ENCODE results near the gene KDM4B. TPM values are rescaled to one million over a fixed set of nuclear protein-coding genes. Genes with fewer than 3 reads are reported as not detected.

KDM4B gene
- total RNA-seq, 1 experiment from 2014 or later, result 43.7 TPM

GRCh38 chr19:5156231-5156986 lies 187.5 kb downstream of the KDM4B start:
- no peaks in the 10 kb centered on the region for H3K4me1 ChIP-seq (ENCODE audit: insufficient read depth, low read length)
- TF ChIP-seq CTCF (conservative IDR thresholded peaks at IDR 0.05), result no peak
- Mint-ChIP-seq H3K9me3 (peaks cover 23 to 25% of the 10 kb centered on the region in 2 experiments), H3K4me3 (no peak overlapping the region), H3K4me1 (peaks cover 18 to 50% of the 10 kb centered on the region in 2 experiments), H3K27me3 (ENCODE audit: low read depth) (peaks cover 22% of the 10 kb centered on the region), H3K27ac (peak overlapping the region in 2 of 3 experiments; percentile 70 to 88; a peak in 4 of 7 replicates), H3K36me3 (ENCODE audit: insufficient read depth in 1 of 3, low read depth in 3 of 3) (peaks cover 12 to 33% (median 18%) of the 10 kb centered on the region in 3 experiments)
- H2BK12ac ChIP-seq (ENCODE audit: insufficient read length, low read depth, low read length), result no peak overlapping the region
- H3K23me2 ChIP-seq (ENCODE audit: insufficient read length, low read depth, low read length, poor library complexity, severe bottlenecking), result no peaks in the 10 kb centered on the region
- H3K79me2 ChIP-seq (ENCODE audit: insufficient read depth, low read length), result no peaks in the 10 kb centered on the region
- H4K91ac ChIP-seq (ENCODE audit: insufficient read length, low read depth, low read length), result no peak overlapping the region
- whole genome bisulfite sequencing (ENCODE audit: extremely low coverage, insufficient read length, low lambda C conversion rate), result no CpG with 5 or more reads among the region's 23 CpGs
- no peak overlapping the region for H3K18ac ChIP-seq (ENCODE audit: insufficient read length, low read depth, low read length)
- H3K4me2 ChIP-seq (ENCODE audit: insufficient read depth, insufficient read length, low read length), result no peak overlapping the region
- no peak overlapping the region for H3K9ac ChIP-seq (ENCODE audit: extremely low read depth, insufficient read length, low read length)
- no peaks in the 10 kb centered on the region for H3K27me3 ChIP-seq (ENCODE audit: insufficient read depth, low read length)
- H3K9me3 ChIP-seq (ENCODE audit: control insufficient read depth, low read depth, low read length), result no peaks in the 10 kb centered on the region
- H2BK20ac ChIP-seq (ENCODE audit: low read depth, low read length, poor library complexity, severe bottlenecking), result no peak overlapping the region
- H3K79me1 ChIP-seq (ENCODE audit: insufficient read depth, low read depth, low read length, poor library complexity, severe bottlenecking), result no peaks in the 10 kb centered on the region
- H3K23ac ChIP-seq (ENCODE audit: insufficient read length, low read depth, low read length), result no peak overlapping the region
- no peak overlapping the region for H3T11ph ChIP-seq (ENCODE audit: low read length)
- peak; percentile 29 for DNase-seq
- H2BK15ac ChIP-seq (ENCODE audit: low read depth, low read length), result no peak overlapping the region
- no peak overlapping the region for H2BK5ac ChIP-seq (ENCODE audit: insufficient read length, low read length)
- no peaks in the 10 kb centered on the region for H4K20me1 ChIP-seq (ENCODE audit: control insufficient read depth, insufficient read depth, insufficient read length)
- no peak overlapping the region for H2AFZ ChIP-seq (ENCODE audit: low read length)
- H2BK120ac ChIP-seq (ENCODE audit: low read depth, low read length, poor library complexity, severe bottlenecking), result no peak overlapping the region
- no peak overlapping the region for H4K5ac ChIP-seq (ENCODE audit: insufficient read length, low read depth, low read length)
- no peak overlapping the region for H3K14ac ChIP-seq (ENCODE audit: insufficient read depth, low read length)
- H4K8ac ChIP-seq (replicated peaks; ENCODE audit: insufficient read length, low read depth, low read length), result no peak overlapping the region
- H3K4ac ChIP-seq (ENCODE audit: low read depth, low read length), result no peak overlapping the region
- no peak overlapping the region for H3K56ac ChIP-seq (ENCODE audit: insufficient read length, low read depth, low read length)
- no peak overlapping the region for H3K27ac ChIP-seq (ENCODE audit: insufficient read length, low read depth, low read length)
- H2AK5ac ChIP-seq (ENCODE audit: insufficient read length, low read length), result no peak overlapping the region
